Aorta (tissue), 5 donors: ENCODE results near the gene SKIL. TPM values are rescaled to one million over a fixed set of nuclear protein-coding genes. Genes with fewer than 3 reads are reported as not detected.
A peak's percentile ranks its signal among the peaks of the same experiment; 100 is the strongest.

ENCODE experiments used
- ATAC-seq: fragments of 200-7000 bp; cut with Tn5 transposase; one replicate; pipeline ENCODE4 v1.9.1; 2022; ENCODE audit warnings: moderate library complexity; ENCODE audit not compliant: low FRiP score
- DNase-seq, 2 donors: peaks; one replicate each; pipeline ENCODE4 v3.0.0-alpha.2; 2020
- H3K27ac ChIP-seq, 2 donors: one replicate each; pipeline ENCODE4 v1.5.1; 2013; ENCODE audit warnings: low read length in 2 of 2, mild to moderate bottlenecking in 2 of 2, moderate library complexity in 2 of 2, control low read depth in 1 of 2, inconsistent platforms in 1 of 2, low read depth in 1 of 2
- H3K27me3 ChIP-seq, 2 donors: one replicate each; pipeline ENCODE4 v1.6.1; 2013; ENCODE audit warnings: control low read depth in 1 of 2, low read length in 1 of 2, mild to moderate bottlenecking in 1 of 2, moderate library complexity in 1 of 2; ENCODE audit not compliant: insufficient read depth in 2 of 2, control insufficient read depth in 1 of 2
- H3K36me3 ChIP-seq, 2 donors: one replicate each; pipeline ENCODE4 v1.6.1; 2013; ENCODE audit warnings: control low read depth in 1 of 2, low read length in 1 of 2, mild to moderate bottlenecking in 1 of 2; ENCODE audit not compliant: insufficient read depth in 2 of 2, control insufficient read depth in 1 of 2
- H3K4me1 ChIP-seq, 2 donors: one replicate each; pipeline ENCODE4 v1.6.1; 2013; ENCODE audit warnings: low read length in 2 of 2, control low read depth in 1 of 2, mild to moderate bottlenecking in 1 of 2, moderate library complexity in 1 of 2; ENCODE audit not compliant: insufficient read depth in 2 of 2, control insufficient read depth in 1 of 2
- H3K4me3 ChIP-seq, 2 donors: one replicate each; pipeline ENCODE4 v1.5.1; 2013; ENCODE audit warnings: low read length in 2 of 2, control low read depth in 1 of 2, mild to moderate bottlenecking in 1 of 2
- H3K9me3 ChIP-seq: one replicate; pipeline ENCODE4 v1.6.1; 2013; ENCODE audit warnings: mild to moderate bottlenecking, low read length; ENCODE audit not compliant: control insufficient read depth
- WGBS, 2 donors: extraction: QIAGEN DNeasy Blood & Tissue Kit; methylation state at CpG; one replicate each; pipeline ENCODE4 v1.1.7; 2013; 5-methylcytosine and 5-hydroxymethylcytosine counted together
- intact Hi-C, 2 donors: fragments of 100-400 bp; cut with DNase I; formaldehyde crosslinking; loops; one replicate each; pipeline versions ENCODE4 v1.14.2 to v1.15.0; 2022
- long read RNA-seq, 2 donors: library from polyadenylated mRNA; unstranded; transcript quantifications; one replicate each; pipeline ENCODE4 v2.0.0, GENCODE V29; 2020 to 2021
- polyA plus RNA-seq, 2 donors: library from polyadenylated mRNA; stranded (reverse); fragments of 200-250 nt; gene quantifications; one replicate each; pipeline ENCODE4 v1.2.3, GENCODE V29; 2013
- total RNA-seq, 2 donors: library from RNA; stranded (reverse); fragmentation: NEBNext Ultra II Directional; extraction: Animal tissue kit (Norgen Biotek cat#: 25700); gene quantifications; one replicate each; pipeline ENCODE4 v1.2.1, GENCODE V29; 2021
- donor health status: healthy with polysubstance abuse.
- donor health status: Bipolar disorder and iron deficiency.
- donor health status: DM: no; HTN: no; CAD: no.
- donor health status: DM: no; HTN: no; CAD: no.
- donor health status: DM: yes; HTN: yes; CAD: no.

SKIL gene
- total RNA-seq (100 to 1,000 TPM in 1 of 2 donors, 10 to 100 TPM in 1; 98.7 to 134 TPM), polyA plus RNA-seq (10 to 100 TPM; 13.6 to 16.5 TPM)
- long read RNA-seq, donor 1, partial matches to known transcripts = 8 of 23 reads
- long read RNA-seq, donor 1, other reads (novel, unspliced or antisense) = 14 of 23 reads
- long read RNA-seq, donor 2, full-length matches to known transcripts = 5 of 27 reads
- long read RNA-seq, donor 2, partial matches to known transcripts = 0 of 27 reads
- long read RNA-seq, donor 2, other reads (novel, unspliced or antisense) = 22 of 27 reads

DNA sequence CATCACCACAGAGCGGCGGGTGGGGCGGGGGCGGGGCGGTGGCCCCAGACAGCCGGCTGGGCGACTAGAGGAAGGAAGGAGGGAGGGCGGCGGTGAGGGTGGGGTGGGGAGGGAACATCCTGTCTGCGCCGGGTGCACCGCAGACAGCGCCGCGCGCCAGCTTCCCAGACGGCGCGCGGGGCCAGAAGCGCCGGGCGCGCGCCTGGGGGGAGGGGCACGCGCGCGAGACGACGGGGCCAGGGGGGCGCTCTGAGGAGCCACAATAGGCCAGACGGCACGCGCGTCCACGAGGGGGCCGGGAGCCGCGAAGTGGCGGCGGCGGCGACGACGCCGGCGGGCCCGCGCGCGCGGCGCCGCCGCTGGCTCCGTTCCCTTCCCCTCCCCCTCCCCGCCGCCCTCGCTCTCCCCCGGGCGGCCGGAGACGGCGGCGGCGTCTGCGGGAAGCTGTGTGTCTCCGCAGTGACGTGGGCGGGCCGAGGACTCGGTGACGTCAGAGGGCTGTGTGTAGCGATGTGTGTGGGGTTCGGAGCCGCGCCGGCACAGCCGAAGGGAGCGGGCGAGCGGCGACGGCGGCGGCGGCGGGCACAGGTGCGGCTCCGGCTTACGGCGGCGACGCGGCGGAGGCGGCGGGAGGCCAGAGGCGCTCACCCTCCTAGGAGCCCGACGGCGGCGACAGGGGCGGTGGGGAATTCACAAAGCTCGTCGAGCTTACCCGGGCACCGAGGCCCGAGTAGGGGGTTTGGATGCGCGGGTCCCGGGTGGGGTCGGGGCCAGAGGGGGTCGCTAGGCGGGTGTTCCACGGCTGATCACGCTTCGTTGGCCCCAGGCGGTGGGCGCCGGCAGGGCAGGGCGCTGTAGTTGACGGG, at the start of gene SKIL:
Gene SKIL (plus strand): TSS at position 540 of the 866 bp plus-strand sequence. CDS start 2,617 bp downstream, outside the sequence.
- H3K36me3 ChIP-seq = peaks cover 0 to 3% of the 10 kb centered on the region in 2 donors
- 0% methylated on average over 95 to 124 of the region's 124 CpGs for WGBS, 2 donors
- H3K9me3 ChIP-seq = no peaks in the 10 kb centered on the region
- peak within 1 kb of the TSS; percentile 67 to 94 for H3K4me3 ChIP-seq
- H3K27ac ChIP-seq = peak within 1 kb of the TSS; percentile 94 to 98
- DNase-seq = peak; percentile 99
- no peaks in the 10 kb centered on the region for H3K27me3 ChIP-seq
- peaks cover 4 to 6% of the 10 kb centered on the region in 2 donors for H3K4me1 ChIP-seq
- ATAC-seq = peak; percentile 91
- intact Hi-C loops = no loop called here

DNA sequence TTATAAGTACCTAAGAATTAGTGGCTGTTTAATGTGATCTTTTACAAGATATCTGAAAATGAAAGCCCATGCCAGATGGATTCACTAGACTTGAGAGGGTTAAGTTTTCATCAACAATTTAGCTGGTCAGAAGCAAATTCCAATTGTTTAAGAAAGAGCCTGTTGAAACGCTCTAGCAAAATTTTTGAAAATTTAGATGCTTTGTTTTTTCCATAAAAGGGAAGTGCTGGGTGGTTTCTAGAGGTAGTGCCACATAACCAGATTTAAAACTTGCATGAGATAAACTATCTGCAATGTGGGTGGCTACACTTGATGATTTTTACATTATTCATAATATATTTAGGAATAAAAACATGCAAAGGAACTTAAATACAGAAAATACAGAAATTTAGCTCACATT, 48.5 kb upstream of the SKIL start:
- Histone ChIP-seq H3K4me1 (no peaks in the 10 kb centered on the region), H3K9me3 (no peaks in the 10 kb centered on the region), H3K27me3 (no peaks in the 10 kb centered on the region), H3K27ac (no peak overlapping the region), H3K4me3 (no peak overlapping the region), H3K36me3 (no peaks in the 10 kb centered on the region)
- ATAC-seq = no peak
- no peak for DNase-seq
- 30 to 36% methylated on average over 1 of the region's 1 CpG for WGBS, 2 donors
- intact Hi-C loops = no loop called here

- no peaks in the 10 kb centered on the region for H3K36me3 ChIP-seq
- intact Hi-C loops = no loop called here
- no peak overlapping the region for H3K4me3 ChIP-seq
- no peaks in the 10 kb centered on the region for H3K9me3 ChIP-seq
- H3K27ac ChIP-seq = no peak overlapping the region
- ATAC-seq (no peak), DNase-seq (no peak)
- 82 to 83% methylated on average over 3 of the region's 3 CpGs for WGBS, 2 donors
- no peaks in the 10 kb centered on the region for H3K27me3 ChIP-seq
- no peaks in the 10 kb centered on the region for H3K4me1 ChIP-seq
Measured at GRCh38 chr3:170317954-170318353, 39.6 kb upstream of the SKIL start.

- DNase-seq = no peak
- WGBS, 2 donors = 73 to 76% methylated on average over 7 of the region's 7 CpGs
- ATAC-seq = no peak
Measured at GRCh38 chr3:170320461-170321121, 36.9 kb upstream of the SKIL start.

DNA sequence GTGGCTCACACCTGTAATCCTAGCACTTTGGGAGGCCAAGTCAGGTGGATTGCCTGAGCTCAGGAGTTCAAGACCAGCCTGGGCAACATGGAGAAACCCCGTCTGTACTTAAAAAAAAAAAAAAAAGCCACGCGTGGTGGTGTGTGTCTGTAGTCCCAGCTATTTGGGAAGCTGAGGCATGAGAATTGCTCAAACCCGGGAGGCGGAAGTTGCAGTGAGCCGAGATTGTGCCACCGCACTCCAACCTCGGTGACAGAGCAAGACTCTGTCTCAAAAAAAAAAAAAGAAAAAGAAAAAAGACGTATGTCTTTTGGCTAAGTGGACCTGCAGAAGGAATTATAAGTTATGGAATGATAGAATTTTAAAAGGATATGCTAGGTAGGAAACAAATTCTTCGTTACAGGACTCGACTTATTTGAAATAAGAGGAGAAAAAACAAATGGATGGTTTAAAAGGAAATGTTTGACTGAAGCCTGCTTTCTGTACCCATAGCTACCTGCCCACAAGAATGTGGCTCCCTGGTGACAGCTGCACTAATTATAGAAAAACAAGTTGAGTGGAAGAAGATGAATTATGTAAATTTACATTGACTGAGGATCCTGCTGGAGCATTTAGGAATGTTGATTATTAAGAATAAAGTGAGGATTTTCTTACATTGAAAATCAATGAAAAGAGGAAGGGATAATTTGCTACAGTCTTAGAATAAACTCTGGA, 36.0 kb upstream of the SKIL start:
- no peak overlapping the region for H3K27ac ChIP-seq
- H3K4me3 ChIP-seq = no peak overlapping the region
- no peaks in the 10 kb centered on the region for H3K27me3 ChIP-seq
- no peaks in the 10 kb centered on the region for H3K4me1 ChIP-seq
- DNase-seq (no peak), ATAC-seq (no peak)
- H3K36me3 ChIP-seq = no peaks in the 10 kb centered on the region
- no peaks in the 10 kb centered on the region for H3K9me3 ChIP-seq
- intact Hi-C loops = no loop called here
- WGBS, 2 donors = 88 to 89% methylated on average over 11 of the region's 11 CpGs

More at GRCh38 chr3:170320461-170321121, 36.9 kb upstream of the SKIL start:
- Histone ChIP-seq H3K27me3 (no peaks in the 10 kb centered on the region), H3K9me3 (no peaks in the 10 kb centered on the region), H3K4me1 (no peaks in the 10 kb centered on the region), H3K36me3 (no peaks in the 10 kb centered on the region), H3K27ac (no peak overlapping the region), H3K4me3 (no peak overlapping the region)
- intact Hi-C loops = no loop called here

- ATAC-seq = no peak
- Histone ChIP-seq H3K36me3 (no peaks in the 10 kb centered on the region), H3K4me1 (no peaks in the 10 kb centered on the region), H3K9me3 (no peaks in the 10 kb centered on the region), H3K27ac (no peak overlapping the region), H3K27me3 (no peaks in the 10 kb centered on the region), H3K4me3 (no peak overlapping the region)
- intact Hi-C loops = no loop called here
- WGBS, 2 donors = 69% methylated on average over 10 of the region's 10 CpGs
- DNase-seq = no peak
Measured at GRCh38 chr3:170322566-170323269, 34.8 kb upstream of the SKIL start.

DNA sequence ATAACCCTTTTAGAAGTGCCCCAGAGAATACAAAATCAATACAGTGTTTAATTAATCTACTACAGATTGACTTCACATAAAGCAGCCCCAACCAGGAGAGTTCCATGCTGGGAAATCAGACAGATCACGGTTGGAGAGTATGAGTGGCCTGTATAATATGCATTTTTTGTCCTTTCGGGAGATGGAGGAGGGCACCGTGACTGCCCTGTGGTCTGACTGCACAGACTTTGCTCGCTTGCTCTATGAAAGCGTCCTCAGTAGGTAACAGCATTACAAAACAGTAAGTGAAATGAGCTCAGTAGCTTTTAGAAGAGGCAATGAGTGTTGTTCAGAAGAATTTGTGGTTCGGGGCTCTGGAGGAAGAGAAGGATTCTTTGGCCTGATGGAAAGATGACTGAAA, 34.2 kb upstream of the SKIL start:
- H3K4me1 ChIP-seq = no peaks in the 10 kb centered on the region
- no peaks in the 10 kb centered on the region for H3K9me3 ChIP-seq
- DNase-seq (no peak), ATAC-seq (no peak)
- intact Hi-C loops = no loop called here
- H3K4me3 ChIP-seq = no peak overlapping the region
- H3K36me3 ChIP-seq = no peaks in the 10 kb centered on the region
- no peaks in the 10 kb centered on the region for H3K27me3 ChIP-seq
- 84 to 91% methylated on average over 6 of the region's 6 CpGs for WGBS, 2 donors
- no peak overlapping the region for H3K27ac ChIP-seq

- intact Hi-C loops = no loop called here
- ATAC-seq (no peak), DNase-seq (no peak)
- Histone ChIP-seq H3K4me3 (no peak overlapping the region), H3K27me3 (no peaks in the 10 kb centered on the region), H3K27ac (no peak overlapping the region), H3K9me3 (no peaks in the 10 kb centered on the region), H3K4me1 (no peaks in the 10 kb centered on the region), H3K36me3 (no peaks in the 10 kb centered on the region)
- WGBS, 2 donors = 78 to 84% methylated on average over 3 of the region's 3 CpGs
Measured at GRCh38 chr3:170324962-170325361, 32.6 kb upstream of the SKIL start.
